Body of pancreas (tissue), 4 donors: ENCODE data around the gene OR52M1. TPM values are rescaled to one million over a fixed set of nuclear protein-coding genes. Genes with fewer than 3 reads are reported as not detected.

Source experiments
- ATAC-seq: fragments of 150-250 bp; one replicate; pipeline ENCODE4 v1.9.1; 2016
- DNase-seq, 4 donors: peaks; one replicate each; pipeline ENCODE4 v3.0.0-alpha.2; 2019
- H3K27ac ChIP-seq, 4 donors: fragments of 200-600 bp; sonication (generic); 1 replicate in 3 of 4; 2 replicates in 1 of 4; pipeline versions ENCODE4 v1.5.1 to v1.6.1; 2016 to 2019; ENCODE audit warnings: mild to moderate bottlenecking in 1 of 4, mixed read lengths in 1 of 4, moderate library complexity in 1 of 4
- H3K27me3 ChIP-seq, 2 donors: fragments of 200-600 bp; sonication (generic); one replicate each; pipeline ENCODE4 v1.6.0; 2016; ENCODE audit warnings: mild to moderate bottlenecking in 1 of 2
- H3K36me3 ChIP-seq, 2 donors: fragments of 200-600 bp; sonication (generic); replicated peaks in 1 of 2; 2 replicates each; pipeline ENCODE4 v1.5.1; 2016; ENCODE audit warnings: low read depth in 2 of 2; ENCODE audit not compliant: insufficient read depth in 1 of 2
- H3K4me1 ChIP-seq: fragments of 200-600 bp; sonication (generic); one replicate; pipeline ENCODE4 v1.6.0; 2016
- H3K4me3 ChIP-seq, 2 donors: fragments of 200-600 bp; sonication (generic); 1 replicate in 1 of 2; 2 replicates in 1 of 2; pipeline ENCODE4 v1.5.1; 2016 to 2019
- H3K9me3 ChIP-seq, 3 donors: fragments of 200-600 bp; sonication (generic); 1 replicate in 2 of 3; 2 replicates in 1 of 3; pipeline ENCODE4 v1.5.1; 2016
- CTCF ChIP-seq, 7 experiments: fragments of 450-650 bp in 4 of 7; fragments of 200-600 bp in 3 of 7; sonication (generic) in 3 of 7; IDR thresholded peaks; one replicate each; pipeline ENCODE4 v1.5.1; 2016 to 2019; ENCODE audit warnings: antibody characterized with exemption in 7 of 7
- POLR2A ChIP-seq, 3 donors: fragments of 450-650 bp; IDR thresholded peaks; one replicate each; pipeline ENCODE4 v1.6.1; 2016; ENCODE audit warnings: antibody characterized with exemption in 3 of 3, mild to moderate bottlenecking in 2 of 3
- WGBS, 2 donors: methylation state at CpG; one replicate each; pipeline ENCODE4 v1.1.5; 2017; 5-methylcytosine and 5-hydroxymethylcytosine counted together
- intact Hi-C: fragments of 100-400 bp; cut with DNase I; formaldehyde crosslinking; loops from one replicate; pipeline ENCODE4 v1.15.1; 2023
- total RNA-seq, 2 donors: library from RNA; depleted of rRNA; stranded (reverse); fragments of >200 nt; gene quantifications; one replicate each; pipeline ENCODE4 v1.1.0, GENCODE V29; 2016

OR52M1 gene
- total RNA-seq, 2 donors from 2014 or later = not detected

- 35 to 70% methylated on average over 2 of the region's 2 CpGs for WGBS, 2 donors
- H3K36me3 ChIP-seq = no peaks in the 10 kb centered on the region
- intact Hi-C loops = no loop called here
- H3K9me3 ChIP-seq = no peaks in the 10 kb centered on the region
- no peak for DNase-seq
- H3K4me1 ChIP-seq = no peaks in the 10 kb centered on the region
- no peak for TF ChIP-seq POLR2A (IDR thresholded peaks at IDR 0.05)
- TF ChIP-seq CTCF (IDR thresholded peaks at IDR 0.05) = no peak
- H3K27me3 ChIP-seq = no peaks in the 10 kb centered on the region
- ATAC-seq = no peak
- no peak overlapping the region for H3K4me3 ChIP-seq
- H3K27ac ChIP-seq = no peak overlapping the region
Measured at GRCh38 chr11:4508886-4509285, 36.1 kb upstream of the OR52M1 start.

GRCh38 chr11:4511282-4512245, 33.4 kb upstream of the OR52M1 start:
- ATAC-seq = no peak
- H3K4me1 ChIP-seq = no peaks in the 10 kb centered on the region
- H3K4me3 ChIP-seq = no peak overlapping the region
- no peak for TF ChIP-seq POLR2A (IDR thresholded peaks at IDR 0.05)
- TF ChIP-seq CTCF (IDR thresholded peaks at IDR 0.05) = no peak
- 34 to 64% methylated on average over 5 of the region's 5 CpGs for WGBS, 2 donors
- no peaks in the 10 kb centered on the region for H3K9me3 ChIP-seq
- no peaks in the 10 kb centered on the region for H3K27me3 ChIP-seq
- DNase-seq = no peak
- H3K27ac ChIP-seq = no peak overlapping the region
- H3K36me3 ChIP-seq = no peaks in the 10 kb centered on the region
- intact Hi-C loops = no loop called here

- intact Hi-C loops = no loop called here
- ATAC-seq (no peak), DNase-seq (no peak)
- no peak for TF ChIP-seq POLR2A (IDR thresholded peaks at IDR 0.05)
- TF ChIP-seq CTCF (IDR thresholded peaks at IDR 0.05) = no peak
- Histone ChIP-seq H3K9me3 (no peaks in the 10 kb centered on the region), H3K4me3 (no peak overlapping the region), H3K27me3 (no peaks in the 10 kb centered on the region), H3K4me1 (no peaks in the 10 kb centered on the region), H3K36me3 (no peaks in the 10 kb centered on the region), H3K27ac (no peak overlapping the region)
- WGBS, 2 donors = 69 to 71% methylated on average over 1 of the region's 1 CpG
Measured at GRCh38 chr11:4514196-4514595, 30.8 kb upstream of the OR52M1 start.

GRCh38 chr11:4522339-4522738, 22.7 kb upstream of the OR52M1 start:
- no peak for TF ChIP-seq POLR2A (IDR thresholded peaks at IDR 0.05)
- no peak for TF ChIP-seq CTCF (IDR thresholded peaks at IDR 0.05)
- ATAC-seq = no peak
- H3K36me3 ChIP-seq = no peaks in the 10 kb centered on the region
- intact Hi-C loops = no loop called here
- DNase-seq = no peak
- no peak overlapping the region for H3K4me3 ChIP-seq
- WGBS, 2 donors = 50 to 61% methylated on average over 2 of the region's 2 CpGs
- H3K9me3 ChIP-seq = no peaks in the 10 kb centered on the region
- no peaks in the 10 kb centered on the region for H3K27me3 ChIP-seq
- H3K27ac ChIP-seq = no peak overlapping the region
- no peaks in the 10 kb centered on the region for H3K4me1 ChIP-seq

- Histone ChIP-seq H3K27ac (no peak overlapping the region), H3K4me3 (no peak overlapping the region), H3K36me3 (no peaks in the 10 kb centered on the region), H3K27me3 (no peaks in the 10 kb centered on the region), H3K9me3 (no peaks in the 10 kb centered on the region), H3K4me1 (no peaks in the 10 kb centered on the region)
- ATAC-seq (no peak), DNase-seq (no peak)
- WGBS, 2 donors = 71 to 82% methylated on average over 6 of the region's 6 CpGs
- intact Hi-C loops = no loop called here
- TF ChIP-seq CTCF (IDR thresholded peaks at IDR 0.05) = no peak
- TF ChIP-seq POLR2A (IDR thresholded peaks at IDR 0.05) = no peak
Measured at GRCh38 chr11:4522752-4523151, 22.2 kb upstream of the OR52M1 start.
